ENCODE results near the gene TRAFD1.

Gene TRAFD1

GRCh38 chr12:112163471-112163991 is 38.2 kb downstream of the TRAFD1 start:
- Histone ChIP-seq H3K36me3 (replicated peaks; ENCODE audit: low read depth, low read length) (peaks cover 19% of the 10 kb centered on the region), H3K4me3 (ENCODE audit: low read length) (no peak overlapping the region), H4K20me1 (ENCODE audit: insufficient read depth, low read length) (no peaks in the 10 kb centered on the region), H3K9ac (ENCODE audit: low read length) (no peak overlapping the region), H3K79me2 (ENCODE audit: low read length) (no peaks in the 10 kb centered on the region), H3K27me3 (ENCODE audit: low read depth, low read length) (no peaks in the 10 kb centered on the region), H3K4me2 (ENCODE audit: low read length) (no peak overlapping the region), H3K27ac (ENCODE audit: low read length) (no peak overlapping the region), H3K9me3 (ENCODE audit: insufficient read depth, low read length) (no peaks in the 10 kb centered on the region), H2AFZ (ENCODE audit: low read depth, low read length) (no peak overlapping the region), H3K4me1 (ENCODE audit: low read length) (no peaks in the 10 kb centered on the region)
- TF ChIP-seq EZH2phosphoT487 (IDR thresholded peaks at IDR 0.05; ENCODE audit: low read depth) (no peak), CTCF (IDR thresholded peaks at IDR 0.05; ENCODE audit: low read depth, low read length) (no peak)

DNA sequence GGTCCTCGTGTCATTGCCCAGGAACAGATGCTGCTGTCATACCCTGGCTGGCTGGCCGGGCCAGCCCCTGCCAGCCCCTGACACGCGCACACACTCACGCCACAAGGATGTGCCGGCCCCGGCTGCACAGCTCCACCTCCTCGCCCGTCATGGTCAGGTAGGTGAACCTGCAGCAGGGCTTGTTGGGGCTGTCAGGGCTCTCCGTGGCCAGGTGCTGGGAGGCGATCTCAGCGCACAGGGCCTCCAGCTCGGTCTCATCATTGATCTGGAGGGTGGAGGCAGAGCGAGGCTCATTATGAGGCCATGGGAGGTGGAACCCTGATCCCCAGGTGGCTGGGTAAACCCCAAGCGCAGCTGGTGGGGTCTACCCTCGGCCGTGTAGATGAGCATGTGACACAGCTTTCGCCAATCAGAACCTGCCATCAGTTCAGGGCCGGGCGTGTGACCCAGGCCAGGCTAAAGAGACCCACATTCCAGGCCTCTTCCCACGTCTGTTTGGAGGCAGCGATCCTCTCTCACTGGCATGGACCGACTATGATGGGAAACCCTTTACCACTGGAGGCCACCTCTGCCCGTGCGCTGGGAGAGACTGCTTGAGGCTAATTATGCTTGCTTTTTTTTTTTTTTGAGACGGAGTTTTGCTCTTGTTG is 38.8 kb downstream of the TRAFD1 start:
- Histone ChIP-seq H3K4me2 (ENCODE audit: low read length) (no peak overlapping the region), H3K36me3 (replicated peaks; ENCODE audit: low read depth, low read length) (peaks cover 19% of the 10 kb centered on the region), H3K27me3 (ENCODE audit: low read depth, low read length) (no peaks in the 10 kb centered on the region), H3K9me3 (ENCODE audit: insufficient read depth, low read length) (no peaks in the 10 kb centered on the region), H4K20me1 (ENCODE audit: insufficient read depth, low read length) (no peaks in the 10 kb centered on the region), H3K9ac (ENCODE audit: low read length) (no peak overlapping the region), H3K4me1 (ENCODE audit: low read length) (no peaks in the 10 kb centered on the region), H2AFZ (ENCODE audit: low read depth, low read length) (no peak overlapping the region), H3K79me2 (ENCODE audit: low read length) (no peaks in the 10 kb centered on the region), H3K4me3 (ENCODE audit: low read length) (no peak overlapping the region), H3K27ac (ENCODE audit: low read length) (no peak overlapping the region)
- TF ChIP-seq EZH2phosphoT487 (IDR thresholded peaks at IDR 0.05; ENCODE audit: low read depth) = no peak
- TF ChIP-seq CTCF (IDR thresholded peaks at IDR 0.05; ENCODE audit: low read depth, low read length) = no peak

GRCh38 chr12:112165624-112166023 is 40.3 kb downstream of the TRAFD1 start:
- Histone ChIP-seq H3K9ac (ENCODE audit: low read length) (no peak overlapping the region), H3K9me3 (ENCODE audit: insufficient read depth, low read length) (no peaks in the 10 kb centered on the region), H3K79me2 (ENCODE audit: low read length) (no peaks in the 10 kb centered on the region), H3K27me3 (ENCODE audit: low read depth, low read length) (no peaks in the 10 kb centered on the region), H3K27ac (ENCODE audit: low read length) (no peak overlapping the region), H3K4me2 (ENCODE audit: low read length) (no peak overlapping the region), H3K4me1 (ENCODE audit: low read length) (no peaks in the 10 kb centered on the region), H3K36me3 (replicated peaks; ENCODE audit: low read depth, low read length) (peaks cover 12% of the 10 kb centered on the region), H3K4me3 (ENCODE audit: low read length) (no peak overlapping the region), H2AFZ (ENCODE audit: low read depth, low read length) (no peak overlapping the region), H4K20me1 (ENCODE audit: insufficient read depth, low read length) (no peaks in the 10 kb centered on the region)
- TF ChIP-seq EZH2phosphoT487 (IDR thresholded peaks at IDR 0.05; ENCODE audit: low read depth) (no peak), CTCF (IDR thresholded peaks at IDR 0.05; ENCODE audit: low read depth, low read length) (no peak)

DNA sequence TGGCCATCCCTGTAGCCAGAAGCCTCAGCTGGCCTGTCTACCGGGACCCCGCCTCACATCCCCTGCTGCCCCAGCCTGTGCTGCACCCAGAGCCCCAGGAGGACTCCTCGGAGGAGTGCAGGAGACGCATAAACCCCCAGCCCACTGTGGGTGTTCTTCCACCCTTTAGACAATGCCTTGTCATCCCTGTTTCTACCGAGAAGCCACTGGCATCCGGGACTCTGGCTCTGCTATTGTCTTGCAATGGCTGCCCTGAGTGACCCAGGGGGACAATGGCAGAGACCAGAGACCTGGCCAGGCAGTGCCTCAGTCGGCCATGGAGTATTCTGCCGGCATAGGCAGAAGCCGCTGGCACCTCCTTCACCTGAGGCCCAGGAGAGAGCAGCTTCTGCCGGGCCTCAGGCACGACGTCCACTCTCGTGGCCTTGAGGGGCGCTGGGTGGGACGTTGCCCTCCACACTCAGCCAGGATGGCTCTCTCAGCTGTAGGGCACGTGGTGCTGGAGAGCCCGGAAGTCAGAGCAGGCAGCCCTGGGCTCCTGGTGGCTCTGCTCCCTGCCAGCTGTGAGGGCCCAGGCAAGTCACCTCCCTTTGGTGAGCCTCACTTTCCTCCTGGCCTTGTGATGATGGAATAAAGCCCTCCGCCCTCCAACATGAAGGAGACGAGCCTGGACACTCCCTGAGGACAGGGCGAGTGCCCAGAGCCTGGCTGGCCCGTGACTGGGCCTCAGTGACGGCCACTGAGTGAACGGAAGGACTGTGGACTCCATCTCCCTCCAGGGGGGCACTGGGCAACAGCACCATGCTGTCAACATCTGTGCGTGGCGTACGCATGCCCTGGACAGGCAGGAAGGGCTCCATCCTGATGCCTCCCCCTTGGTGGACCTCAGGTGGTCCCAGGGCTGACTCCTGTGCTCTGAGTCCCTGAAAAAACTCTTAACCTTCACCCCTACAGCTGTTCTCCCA is 41.0 kb downstream of the TRAFD1 start:
- peaks cover 12% of the 10 kb centered on the region for H3K36me3 ChIP-seq (replicated peaks; ENCODE audit: low read depth, low read length)
- H3K79me2 ChIP-seq (ENCODE audit: low read length) = no peaks in the 10 kb centered on the region
- H3K27me3 ChIP-seq (ENCODE audit: low read depth, low read length) = no peaks in the 10 kb centered on the region
- H3K4me2 ChIP-seq (ENCODE audit: low read length) = no peak overlapping the region
- no peaks in the 10 kb centered on the region for H3K4me1 ChIP-seq (ENCODE audit: low read length)
- no peaks in the 10 kb centered on the region for H3K9me3 ChIP-seq (ENCODE audit: insufficient read depth, low read length)
- TF ChIP-seq EZH2phosphoT487 (IDR thresholded peaks at IDR 0.05; ENCODE audit: low read depth) = no peak
- TF ChIP-seq CTCF (IDR thresholded peaks at IDR 0.05; ENCODE audit: low read depth, low read length) = no peak
- H4K20me1 ChIP-seq (ENCODE audit: insufficient read depth, low read length) = no peaks in the 10 kb centered on the region
- no peak overlapping the region for H3K9ac ChIP-seq (ENCODE audit: low read length)
- H3K27ac ChIP-seq (ENCODE audit: low read length) = no peak overlapping the region
- no peak overlapping the region for H2AFZ ChIP-seq (ENCODE audit: low read depth, low read length)
- H3K4me3 ChIP-seq (ENCODE audit: low read length) = no peak overlapping the region
